HEK293 (cell line): ENCODE results near the gene SRSF4.

ENCODE experiments used
- CTCF ChIA-PET: fragments of 350-600 bp; formaldehyde crosslinking; extraction: SDS; loops from one replicate; lab custom pipeline; 2021; ENCODE audit warnings: antibody characterized with exemption; lab: Yijun Ruan, JAX
- POLR2A ChIA-PET: fragments of 300-600 bp; formaldehyde crosslinking; extraction: SDS; loops from one replicate; lab custom pipeline; 2020; ENCODE audit warnings: antibody characterized with exemption, inconsistent platforms; lab: Yijun Ruan, JAX
- H3K27ac ChIP-seq: fragments of 200-500 bp; sonication (Bioruptor generic); 2 replicates; pipeline ENCODE4 v1.5.1; 2014; ENCODE audit warnings: low read depth, low read length, control low read depth, inconsistent platforms; ENCODE audit errors: extremely low read depth
- H3K36me3 ChIP-seq, 2 experiments: fragments of 200-500 bp in 1 of 2; sonication (Bioruptor generic) in 1 of 2; 1 replicate in 1 of 2; 2 replicates in 1 of 2; pipeline ENCODE4 v1.5.1; 2014 to 2017; ENCODE audit warnings: inconsistent platforms in 2 of 2, low read length in 2 of 2; ENCODE audit not compliant: control insufficient read depth in 2 of 2, insufficient read depth in 1 of 2
- H3K4me1 ChIP-seq: fragments of 200-500 bp; sonication (Bioruptor generic); 2 replicates; pipeline ENCODE4 v1.5.1; 2014; ENCODE audit warnings: mild to moderate bottlenecking, low read length, inconsistent platforms; ENCODE audit not compliant: control insufficient read depth, insufficient read depth
- H3K4me3 ChIP-seq: 2 replicates; pipeline ENCODE4 v1.5.1; 2011; ENCODE audit warnings: low read depth, mild to moderate bottlenecking, control low read depth, low read length, moderate library complexity
- H3K9me3 ChIP-seq: fragments of 200-500 bp; sonication (Bioruptor generic); 2 replicates; pipeline ENCODE4 v1.5.1; 2014; ENCODE audit warnings: low read depth, low read length, inconsistent platforms; ENCODE audit not compliant: control insufficient read depth, insufficient read depth
- EGR2 ChIP-seq: fragments of 450-650 bp; formaldehyde crosslinking; IDR thresholded peaks from 2 replicates; pipeline ENCODE4 v1.5.1; 2016; ENCODE audit warnings: low read depth, missing biosample characterization, missing genetic modification characterization
- GLI4 ChIP-seq: fragments of 450-650 bp; formaldehyde crosslinking; IDR thresholded peaks from 2 replicates; pipeline ENCODE4 v1.5.1; 2016; ENCODE audit warnings: missing biosample characterization, missing genetic modification characterization
- REST ChIP-seq: fragments of 450-650 bp; formaldehyde crosslinking; IDR thresholded peaks from 2 replicates; pipeline ENCODE4 v1.5.1; 2016; ENCODE audit warnings: missing biosample characterization, missing genetic modification characterization
- TCF7L2 ChIP-seq: IDR thresholded peaks from 2 replicates; pipeline ENCODE4 v1.6.1; 2011; ENCODE audit warnings: low read depth, mild to moderate bottlenecking, inconsistent platforms, low read length, moderate library complexity, borderline replicate concordance
- ZBTB48 ChIP-seq: fragments of 450-650 bp; formaldehyde crosslinking; IDR thresholded peaks from 2 replicates; pipeline ENCODE4 v1.5.1; 2016; ENCODE audit warnings: missing biosample characterization, missing genetic modification characterization
- ZBTB49 ChIP-seq: fragments of 450-650 bp; formaldehyde crosslinking; IDR thresholded peaks from 2 replicates; pipeline ENCODE4 v1.5.1; 2016; ENCODE audit warnings: missing biosample characterization, missing genetic modification characterization, low read depth
- ZFP3 ChIP-seq: fragments of 450-650 bp; formaldehyde crosslinking; IDR thresholded peaks from 2 replicates; pipeline ENCODE4 v1.5.1; 2016; ENCODE audit warnings: low read depth, missing biosample characterization, missing genetic modification characterization
- ZNF280D ChIP-seq: fragments of 450-650 bp; formaldehyde crosslinking; IDR thresholded peaks from 2 replicates; pipeline ENCODE4 v1.5.1; 2016; ENCODE audit warnings: missing biosample characterization, missing genetic modification characterization
- ZNF302 ChIP-seq: fragments of 450-650 bp; formaldehyde crosslinking; IDR thresholded peaks from 2 replicates; pipeline ENCODE4 v1.5.1; 2016; ENCODE audit warnings: missing biosample characterization, missing genetic modification characterization, low read depth
- ZNF37A ChIP-seq: fragments of 450-650 bp; IDR thresholded peaks from 2 replicates; pipeline ENCODE4 v1.5.1; 2018; ENCODE audit warnings: missing biosample characterization, missing genetic modification characterization
- ZNF558 ChIP-seq: fragments of 450-650 bp; formaldehyde crosslinking; IDR thresholded peaks from 2 replicates; pipeline ENCODE4 v1.5.1; 2016; ENCODE audit warnings: missing biosample characterization, missing genetic modification characterization
- ZNF571 ChIP-seq: fragments of 450-650 bp; formaldehyde crosslinking; IDR thresholded peaks from 2 replicates; pipeline ENCODE4 v1.5.0; 2017; ENCODE audit warnings: missing biosample characterization, missing genetic modification characterization
- ZNF626 ChIP-seq: fragments of 450-650 bp; sonication (Bioruptor Pico); formaldehyde crosslinking; IDR thresholded peaks from 2 replicates; pipeline ENCODE4 v1.5.1; 2018; ENCODE audit warnings: missing biosample characterization, missing genetic modification characterization, inconsistent platforms
- ZNF629 ChIP-seq: fragments of 450-650 bp; formaldehyde crosslinking; IDR thresholded peaks from 2 replicates; pipeline ENCODE4 v1.5.1; 2017; ENCODE audit warnings: missing biosample characterization, missing genetic modification characterization
- ZNF704 ChIP-seq: fragments of 450-650 bp; formaldehyde crosslinking; IDR thresholded peaks from 2 replicates; pipeline ENCODE4 v1.5.1; 2016; ENCODE audit warnings: missing biosample characterization, missing genetic modification characterization
- ZNF830 ChIP-seq: fragments of 450-650 bp; IDR thresholded peaks from 2 replicates; pipeline ENCODE4 v1.5.0; 2018; ENCODE audit warnings: missing biosample characterization, missing genetic modification characterization, low read depth, mild to moderate bottlenecking, moderate library complexity
- ZXDB ChIP-seq: fragments of 450-650 bp; formaldehyde crosslinking; IDR thresholded peaks from 2 replicates; pipeline ENCODE4 v1.5.1; 2016; ENCODE audit warnings: missing biosample characterization, missing genetic modification characterization

The SRSF4 gene

GRCh38 chr1:29144178-29144577, 37.5 kb downstream of the SRSF4 start:
- Histone ChIP-seq H3K36me3 (peaks cover 38 to 46% of the 10 kb centered on the region in 2 experiments), H3K4me1 (no peaks in the 10 kb centered on the region), H3K9me3 (no peaks in the 10 kb centered on the region), H3K27ac (no peak overlapping the region), H3K4me3 (no peak overlapping the region)
- POLR2A ChIA-PET, result interaction anchor here (0.6 to 0.7 kb wide), 2 partner anchors 22 to 161 kb away, joined by 3 to 5 read pairs; no protein-coding TSS in a partner anchor
- TF ChIP-seq ZNF571 (no peak), ZNF629 (tag by site-specific recombination) (no peak), ZBTB49 (tag by site-specific recombination) (no peak), ZNF280D (tag by site-specific recombination) (no peak), ZNF37A (tag by site-specific recombination) (no peak), ZNF302 (tag by site-specific recombination) (no peak), ZFP3 (tag by site-specific recombination) (no peak), TCF7L2 (no peak), ZNF558 (tag by site-specific recombination) (no peak)
- CTCF ChIA-PET, result no interaction called here

- H3K4me1 ChIP-seq, result no peaks in the 10 kb centered on the region
- ChIA-PET POLR2A (no interaction called here), CTCF (no interaction called here)
- H3K4me3 ChIP-seq, result no peak overlapping the region
- H3K9me3 ChIP-seq, result no peaks in the 10 kb centered on the region
- TF ChIP-seq ZNF830 (tag by site-specific recombination) (no peak), ZXDB (tag by site-specific recombination) (no peak), ZBTB48 (tag by site-specific recombination) (no peak), ZNF626 (tag by site-specific recombination) (no peak), EGR2 (no peak), REST (tag by site-specific recombination) (no peak), ZNF704 (tag by site-specific recombination) (no peak), GLI4 (no peak)
- H3K27ac ChIP-seq, result no peak overlapping the region
- H3K36me3 ChIP-seq, result peaks cover 23 to 32% of the 10 kb centered on the region in 2 experiments
Observed at GRCh38 chr1:29142714-29143113, 39.0 kb downstream of the SRSF4 start.
